ENCODE data around the gene SYT11. TPM values are rescaled to one million over a fixed set of nuclear protein-coding genes. Genes with fewer than 3 reads are reported as not detected.

Gene SYT11
- total and polyA plus RNA-seq, 9 of the 15 experiments (the other 6 are each of a cell fraction or from before 2014, with no cell fraction given), result 0.05 to 0.18 (median 0.11) TPM

DNA sequence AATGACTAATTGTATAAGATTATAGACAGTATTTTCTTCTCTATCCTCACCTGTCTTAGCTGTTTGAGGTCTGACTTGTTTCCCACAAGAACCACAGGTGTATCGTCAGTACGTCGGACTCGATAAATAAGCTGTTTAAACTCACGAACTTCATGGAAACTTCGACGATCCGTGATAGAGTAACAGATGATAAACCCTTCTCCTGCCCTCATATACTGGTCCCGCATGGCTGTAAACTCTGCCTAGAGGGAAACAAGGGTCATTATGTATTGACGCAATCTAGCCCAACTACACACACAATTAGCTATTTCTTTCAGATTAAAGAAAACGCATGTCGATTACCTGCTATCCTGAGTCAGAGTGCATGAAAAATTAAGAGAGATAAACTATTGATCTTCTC, 44.9 kb downstream of the SYT11 start:
- CTCF ChIA-PET (ENCODE audit: low intra/inter-chr PET ratio), result no interaction called here
- TF ChIP-seq EHMT2 (IDR thresholded peaks at IDR 0.05), result no peak
- TF ChIP-seq ZNF217 (CRISPR knock-in tag; IDR thresholded peaks at IDR 0.05), result no peak
- TF ChIP-seq, protein P1, sequence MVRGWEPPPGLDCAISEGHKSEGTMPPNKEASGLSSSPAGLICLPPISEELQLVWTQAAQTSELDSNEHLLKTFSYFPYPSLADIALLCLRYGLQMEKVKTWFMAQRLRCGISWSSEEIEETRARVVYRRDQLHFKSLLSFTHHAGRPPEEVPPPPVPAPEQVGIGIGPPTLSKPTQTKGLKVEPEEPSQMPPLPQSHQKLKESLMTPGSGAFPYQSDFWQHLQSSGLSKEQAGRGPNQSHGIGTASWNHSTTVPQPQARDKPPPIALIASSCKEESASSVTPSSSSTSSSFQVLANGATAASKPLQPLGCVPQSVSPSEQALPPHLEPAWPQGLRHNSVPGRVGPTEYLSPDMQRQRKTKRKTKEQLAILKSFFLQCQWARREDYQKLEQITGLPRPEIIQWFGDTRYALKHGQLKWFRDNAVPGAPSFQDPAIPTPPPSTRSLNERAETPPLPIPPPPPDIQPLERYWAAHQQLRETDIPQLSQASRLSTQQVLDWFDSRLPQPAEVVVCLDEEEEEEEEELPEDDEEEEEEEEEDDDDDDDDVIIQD (CRISPR knock-in tag; IDR thresholded peaks at IDR 0.05), result no peak
- TF ChIP-seq ZNF583 (CRISPR knock-in tag; IDR thresholded peaks at IDR 0.05), result no peak
- no peak for TF ChIP-seq ETV1 (tag; conservative IDR thresholded peaks at IDR 0.05; ENCODE audit: low read depth)
- TF ChIP-seq, protein P2, sequence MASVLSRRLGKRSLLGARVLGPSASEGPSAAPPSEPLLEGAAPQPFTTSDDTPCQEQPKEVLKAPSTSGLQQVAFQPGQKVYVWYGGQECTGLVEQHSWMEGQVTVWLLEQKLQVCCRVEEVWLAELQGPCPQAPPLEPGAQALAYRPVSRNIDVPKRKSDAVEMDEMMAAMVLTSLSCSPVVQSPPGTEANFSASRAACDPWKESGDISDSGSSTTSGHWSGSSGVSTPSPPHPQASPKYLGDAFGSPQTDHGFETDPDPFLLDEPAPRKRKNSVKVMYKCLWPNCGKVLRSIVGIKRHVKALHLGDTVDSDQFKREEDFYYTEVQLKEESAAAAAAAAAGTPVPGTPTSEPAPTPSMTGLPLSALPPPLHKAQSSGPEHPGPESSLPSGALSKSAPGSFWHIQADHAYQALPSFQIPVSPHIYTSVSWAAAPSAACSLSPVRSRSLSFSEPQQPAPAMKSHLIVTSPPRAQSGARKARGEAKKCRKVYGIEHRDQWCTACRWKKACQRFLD (CRISPR knock-in tag; IDR thresholded peaks at IDR 0.05), result no peak
- TF ChIP-seq ZNF79 (CRISPR knock-in tag; IDR thresholded peaks at IDR 0.05; ENCODE audit: low read depth), result no peak
- TF ChIP-seq SMARCC2 (IDR thresholded peaks at IDR 0.05; ENCODE audit: low read depth), result no peak
- no peak for TF ChIP-seq RFX5 (IDR thresholded peaks at IDR 0.05; ENCODE audit: low read depth, low read length)
- FAIRE-seq, result no peak
- Histone ChIP-seq H3K9me1 (ENCODE audit: control insufficient read depth, insufficient read depth, low read length) (no peaks in the 10 kb centered on the region), H2AFZ (ENCODE audit: low read depth, low read length) (no peak overlapping the region), H3K36me3 (ENCODE audit: control insufficient read depth, insufficient read depth, low read length) (peaks cover 85% of the 10 kb centered on the region), H3K4me1 (replicated peaks in 1 of 2; ENCODE audit: control insufficient read depth in 2 of 2, insufficient read depth in 2 of 2, low read length in 2 of 2) (peaks cover 3 to 13% of the 10 kb centered on the region in 2 experiments; a peak in 3 of 5 replicates), H3K27me3 (ENCODE audit: control insufficient read depth in 2 of 2, insufficient read depth in 2 of 2, low read length in 2 of 2) (no peaks in the 10 kb centered on the region), H3K27ac (ENCODE audit: extremely low read depth, low read depth, low read length) (no peak overlapping the region), H3K9ac (ENCODE audit: insufficient read depth in 1 of 2, low read depth in 2 of 2, low read length in 2 of 2) (no peak overlapping the region), H3K4me3 (no peak overlapping the region), H3K9me3 (replicated peaks; ENCODE audit: control insufficient read depth, insufficient read depth, low read depth, low read length) (no peaks in the 10 kb centered on the region), H4K20me1 (replicated peaks; ENCODE audit: control insufficient read depth, insufficient read depth, low read length) (no peaks in the 10 kb centered on the region), H3K79me2 (ENCODE audit: control insufficient read depth, insufficient read depth, low read length) (peaks cover 7% of the 10 kb centered on the region), H3K4me2 (ENCODE audit: insufficient read depth, low read length) (no peak overlapping the region)
- DNase-seq (ENCODE audit: extremely low read depth in 1 of 4, low spot score in 3 of 4), result no peak
- in situ Hi-C loops (cut with MboI), result no loop called here
- WGBS (ENCODE audit: insufficient coverage, low coverage, missing lambda C conversion rate), result 95% methylated on average over 12 of the region's 12 CpGs
- POLR2A ChIA-PET, result interaction anchor here (0.6 to 3.0 kb wide), 5 partner anchors 9 to 118 kb away, joined by 3 to 14 read pairs (median 4); no protein-coding TSS in a partner anchor
- ATAC-seq, result no peak
- no TSS peak for BruUV-seq (replicated peaks)
- intact Hi-C loops (cut with micrococcal nuclease), result no loop called here
